WERI-Rb-1 (cell line): ENCODE data around the gene PHIP.

ENCODE experiments used
- DNase-seq: peaks from one replicate; pipeline ENCODE4 v3.0.0-alpha.2; 2020
- H3K27ac ChIP-seq: fragments of 250-450 bp; sonication (Bioruptor Pico); 2 replicates; pipeline ENCODE4 v1.5.1; 2020; ENCODE audit warnings: mild to moderate bottlenecking, moderate library complexity
- H3K27me3 ChIP-seq: fragments of 250-450 bp; sonication (Bioruptor Pico); 2 replicates; pipeline ENCODE4 v1.5.1; 2021; ENCODE audit warnings: mild to moderate bottlenecking, low read depth, moderate library complexity; ENCODE audit not compliant: insufficient read depth, severe bottlenecking
- H3K36me3 ChIP-seq: fragments of 250-450 bp; sonication (Bioruptor Pico); 2 replicates; pipeline ENCODE4 v1.5.1; 2020; ENCODE audit warnings: mild to moderate bottlenecking, moderate library complexity
- H3K4me3 ChIP-seq: 2 replicates; pipeline ENCODE4 v1.5.1; 2011; ENCODE audit warnings: low read depth, mild to moderate bottlenecking, control low read depth, low read length
- H3K9me3 ChIP-seq: fragments of 250-450 bp; sonication (Bioruptor Pico); 2 replicates; pipeline ENCODE4 v1.5.1; 2021; ENCODE audit warnings: mild to moderate bottlenecking, moderate library complexity; ENCODE audit not compliant: severe bottlenecking
- CTCF ChIP-seq: IDR thresholded peaks from 2 replicates; pipeline ENCODE4 v1.5.1; 2011; ENCODE audit warnings: low read depth, mild to moderate bottlenecking, control low read depth, inconsistent platforms, low read length

PHIP gene

GRCh38 chr6:79084693-79085092 is 6.6 kb upstream of the PHIP start:
- TF ChIP-seq CTCF, result no peak
- no peak for DNase-seq
- H3K27ac ChIP-seq, result no peak overlapping the region

GRCh38 chr6:79082304-79082703 is 4.2 kb upstream of the PHIP start:
- H3K27ac ChIP-seq, result no peak overlapping the region
- H3K9me3 ChIP-seq, result no peaks in the 10 kb centered on the region
- H3K27me3 ChIP-seq, result no peaks in the 10 kb centered on the region
- no peak for DNase-seq
- no peak overlapping the region for H3K4me3 ChIP-seq
- TF ChIP-seq CTCF, result no peak
- no peaks in the 10 kb centered on the region; the same call in 1 of the 2 replicates for H3K36me3 ChIP-seq

More at GRCh38 chr6:79084693-79085092, 6.6 kb upstream of the PHIP start:
- Histone ChIP-seq H3K4me3 (no peak overlapping the region), H3K9me3 (no peaks in the 10 kb centered on the region), H3K27me3 (no peaks in the 10 kb centered on the region), H3K36me3 (no peaks in the 10 kb centered on the region)

DNA sequence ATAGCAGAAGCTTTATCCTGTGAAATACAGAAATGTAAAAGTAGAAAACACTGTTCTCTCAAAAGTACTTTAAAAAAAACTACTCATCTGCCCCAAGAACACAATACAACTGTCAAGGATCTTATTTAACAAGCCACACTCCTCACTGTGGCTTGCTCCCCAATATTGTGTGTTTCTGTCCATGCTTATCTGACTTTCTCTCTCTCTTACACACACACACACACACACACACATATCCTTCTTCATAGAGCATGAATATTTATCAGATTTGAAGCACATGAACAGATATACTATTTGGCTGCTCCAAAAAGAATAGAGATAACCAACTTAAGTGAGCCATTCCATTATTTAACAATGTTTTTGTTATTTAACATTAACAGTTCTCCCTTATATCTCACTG is 3.6 kb upstream of the PHIP start:
- TF ChIP-seq CTCF, result no peak
- no peak overlapping the region for H3K4me3 ChIP-seq
- DNase-seq, result no peak
- no peak overlapping the region for H3K27ac ChIP-seq
- H3K9me3 ChIP-seq, result no peaks in the 10 kb centered on the region
- no peaks in the 10 kb centered on the region for H3K27me3 ChIP-seq
- H3K36me3 ChIP-seq, result no peaks in the 10 kb centered on the region; the same call in none of the 2 replicates

GRCh38 chr6:79079561-79080041 is 1.5 kb upstream of the PHIP start:
- H3K9me3 ChIP-seq, result no peaks in the 10 kb centered on the region
- peak overlapping the region; percentile 99 for H3K27ac ChIP-seq
- no peaks in the 10 kb centered on the region for H3K27me3 ChIP-seq
- H3K4me3 ChIP-seq, result peak overlapping the region; percentile 82
- TF ChIP-seq CTCF, result no peak
- no peak for DNase-seq
- peaks cover 4% of the 10 kb centered on the region for H3K36me3 ChIP-seq

- Histone ChIP-seq H3K27ac (peak overlapping the region; percentile 99), H3K27me3 (no peaks in the 10 kb centered on the region), H3K4me3 (peak overlapping the region; percentile 82), H3K9me3 (no peaks in the 10 kb centered on the region), H3K36me3 (peaks cover 5% of the 10 kb centered on the region)
- TF ChIP-seq CTCF, result no peak
- peak; percentile 52 for DNase-seq
These were observed 359 bp downstream of the PHIP start for GRCh38 chr6:79077715-79078074.
